Glutamatergic neuron (in vitro differentiated cells): ENCODE results near the gene RASSF7. TPM values are rescaled to one million over a fixed set of nuclear protein-coding genes. Genes with fewer than 3 reads are reported as not detected.
"Not testable (repeated sequence)": the region's sequence is repeated elsewhere in the genome, so short reads cannot be mapped to it uniquely, and the experiment has no call there.

Source experiments
- DNase-seq: peaks from one replicate; pipeline ENCODE4 v3.0.0; 2022
- H3K27ac Mint-ChIP-seq: one replicate; pipeline ENCODE4 v1.8.0; 2020; ENCODE audit warnings: mild to moderate bottlenecking, mixed read lengths, inconsistent platforms; ENCODE audit not compliant: unreplicated experiment
- H3K27me3 Mint-ChIP-seq: one replicate; pipeline ENCODE4 v1.8.0; 2020; ENCODE audit warnings: mild to moderate bottlenecking, moderate library complexity, mixed read lengths, inconsistent platforms; ENCODE audit not compliant: unreplicated experiment
- H3K36me3 Mint-ChIP-seq: one replicate; pipeline ENCODE4 v1.8.0; 2020; ENCODE audit warnings: mild to moderate bottlenecking, mixed read lengths, inconsistent platforms; ENCODE audit not compliant: unreplicated experiment
- H3K4me1 Mint-ChIP-seq: one replicate; pipeline ENCODE4 v1.8.0; 2020; ENCODE audit warnings: mild to moderate bottlenecking, low read depth, mixed read lengths, inconsistent platforms; ENCODE audit not compliant: unreplicated experiment
- H3K4me3 Mint-ChIP-seq: one replicate; pipeline ENCODE4 v1.8.0; 2020; ENCODE audit warnings: mild to moderate bottlenecking, mixed read lengths, inconsistent platforms; ENCODE audit not compliant: unreplicated experiment
- H3K9me3 Mint-ChIP-seq: one replicate; pipeline ENCODE4 v1.8.0; 2020; ENCODE audit warnings: mild to moderate bottlenecking, moderate library complexity, mixed read lengths, inconsistent platforms; ENCODE audit not compliant: unreplicated experiment
- CTCF ChIP-seq: fragments of 200-600 bp; sonication (generic); IDR thresholded peaks from one replicate; pipeline ENCODE4 v1.5.0; 2021; ENCODE audit not compliant: partially characterized antibody, unreplicated experiment
- total RNA-seq: library from RNA; stranded (reverse); fragmentation: NEBNext Ultra II Directional; extraction: Animal tissue kit (Norgen Biotek cat#: 25700); gene quantifications from one replicate; pipeline ENCODE4 v1.2.1, GENCODE V29; 2021; ENCODE audit not compliant: unreplicated experiment

Gene RASSF7
- total RNA-seq, 1 donor from 2014 or later = 9.4 TPM

GRCh38 chr11:516400-516799, 44.4 kb upstream of the RASSF7 start:
- no peak overlapping the region for H3K4me3 Mint-ChIP-seq
- DNase-seq = no peak
- no peak overlapping the region for H3K27ac Mint-ChIP-seq

GRCh38 chr11:516918-517685, 43.7 kb upstream of the RASSF7 start:
- H3K27ac Mint-ChIP-seq = peak overlapping the region; percentile 62
- not testable (repeated sequence) for H3K27me3 Mint-ChIP-seq, DNase-seq, H3K4me1 Mint-ChIP-seq
- H3K9me3 Mint-ChIP-seq = peaks cover 14% of the 10 kb centered on the region
- H3K4me3 Mint-ChIP-seq = peak overlapping the region; percentile 52
- H3K36me3 Mint-ChIP-seq = peaks cover 26% of the 10 kb centered on the region

More at GRCh38 chr11:516400-516799, 44.4 kb upstream of the RASSF7 start:
- H3K9me3 Mint-ChIP-seq = peaks cover 14% of the 10 kb centered on the region
- peaks cover 26% of the 10 kb centered on the region for H3K36me3 Mint-ChIP-seq
- peaks cover 2% of the 10 kb centered on the region for H3K4me1 Mint-ChIP-seq
- H3K27me3 Mint-ChIP-seq = peaks cover 8% of the 10 kb centered on the region
- no peak for TF ChIP-seq CTCF

GRCh38 chr11:518463-519202, 42.1 kb upstream of the RASSF7 start:
- Mint-ChIP-seq H3K4me1 (no peaks in the 10 kb centered on the region), H3K27ac (peak overlapping the region; percentile 33), H3K9me3 (peaks cover 14% of the 10 kb centered on the region), H3K4me3 (no peak overlapping the region), H3K27me3 (peaks cover 7% of the 10 kb centered on the region), H3K36me3 (peaks cover 22% of the 10 kb centered on the region)
- peak; percentile 99 for TF ChIP-seq CTCF
- peak; percentile 74 for DNase-seq

- DNase-seq = no peak
- H3K36me3 Mint-ChIP-seq = peaks cover 18% of the 10 kb centered on the region
- TF ChIP-seq CTCF = no peak
- H3K4me1 Mint-ChIP-seq = no peaks in the 10 kb centered on the region
- H3K27ac Mint-ChIP-seq = no peak overlapping the region
- H3K9me3 Mint-ChIP-seq = peaks cover 11% of the 10 kb centered on the region
- no peak overlapping the region for H3K4me3 Mint-ChIP-seq
- peaks cover 7% of the 10 kb centered on the region for H3K27me3 Mint-ChIP-seq
Observed at GRCh38 chr11:520428-521176, 40.2 kb upstream of the RASSF7 start.

GRCh38 chr11:521177-521688, 39.5 kb upstream of the RASSF7 start:
- Mint-ChIP-seq H3K4me1 (no peaks in the 10 kb centered on the region), H3K9me3 (peaks cover 8% of the 10 kb centered on the region), H3K27ac (no peak overlapping the region), H3K4me3 (no peak overlapping the region), H3K27me3 (peaks cover 8% of the 10 kb centered on the region), H3K36me3 (peaks cover 12% of the 10 kb centered on the region)
- TF ChIP-seq CTCF = no peak
- DNase-seq = no peak
